ENCODE measurements around the gene DNAJB1.
"Not testable (repeated sequence)": the region's sequence is repeated elsewhere in the genome, so short reads cannot be mapped to it uniquely, and the experiment has no call there.

The DNAJB1 gene

DNA sequence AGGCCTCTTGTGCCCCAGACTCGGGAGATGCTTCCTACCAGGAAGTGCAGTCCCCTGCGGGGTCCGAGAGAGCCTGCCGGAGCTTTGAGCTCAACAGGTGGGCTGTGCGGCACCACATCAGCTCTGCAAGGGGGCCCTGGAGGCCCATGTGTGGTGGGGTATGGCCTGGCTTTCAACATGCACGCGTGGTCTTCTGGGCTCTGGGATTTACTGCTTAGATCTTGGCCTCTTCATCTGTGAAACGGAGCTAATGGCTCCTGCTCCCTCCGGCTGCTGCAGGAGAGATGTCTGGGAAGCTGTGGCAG, 35.7 kb upstream of the DNAJB1 start:
- FAIRE-seq (no peak), DNase-seq (ENCODE audit: extremely low spot score, insufficient read length, low read depth) (no peak)

DNA sequence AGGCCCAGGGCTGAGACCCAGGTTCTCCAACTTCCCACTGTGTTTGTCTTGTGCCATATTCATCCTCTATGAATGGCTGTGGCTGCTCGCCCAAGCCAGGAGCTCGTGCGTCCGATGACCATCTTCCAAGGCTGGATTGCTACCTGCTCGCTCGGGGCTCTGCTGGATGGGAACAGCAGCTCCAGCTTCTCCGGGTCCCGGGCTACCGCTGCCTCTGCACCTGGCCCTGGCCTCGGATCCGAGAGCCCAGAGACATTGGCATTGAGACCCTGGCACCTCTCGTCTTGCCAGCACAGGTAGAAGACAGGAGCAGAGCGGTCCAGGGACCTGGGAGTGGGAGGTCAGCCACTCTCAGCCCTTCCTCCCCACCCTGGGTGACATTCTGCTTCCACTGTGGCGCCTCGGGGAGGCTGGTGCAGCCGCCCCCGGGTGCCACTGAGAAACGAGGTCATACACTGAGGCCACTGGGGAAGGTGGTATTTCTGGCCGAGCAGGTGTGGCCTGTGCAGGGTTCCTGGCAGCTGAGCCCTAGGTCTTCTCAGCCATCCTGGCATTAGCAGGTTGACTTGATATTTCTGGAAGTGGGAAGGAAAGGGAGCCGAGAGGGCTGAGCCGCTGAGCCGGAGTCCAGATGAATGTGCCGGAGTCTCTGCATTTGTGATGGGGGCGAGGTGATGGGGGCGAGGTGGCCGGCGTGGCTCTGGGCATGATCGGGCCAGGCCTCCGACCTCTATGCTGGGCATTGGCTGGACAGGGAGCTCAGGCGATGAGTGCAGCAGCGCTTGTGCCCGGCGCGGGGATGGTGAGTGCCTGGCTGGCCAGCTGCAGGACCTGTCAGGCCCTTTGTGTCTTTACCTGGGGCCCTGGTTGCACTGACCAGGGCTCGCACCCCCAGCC, 35.1 kb upstream of the DNAJB1 start:
- DNase-seq (ENCODE audit: extremely low spot score, insufficient read length, low read depth) (no peak), FAIRE-seq (no peak)

DNA sequence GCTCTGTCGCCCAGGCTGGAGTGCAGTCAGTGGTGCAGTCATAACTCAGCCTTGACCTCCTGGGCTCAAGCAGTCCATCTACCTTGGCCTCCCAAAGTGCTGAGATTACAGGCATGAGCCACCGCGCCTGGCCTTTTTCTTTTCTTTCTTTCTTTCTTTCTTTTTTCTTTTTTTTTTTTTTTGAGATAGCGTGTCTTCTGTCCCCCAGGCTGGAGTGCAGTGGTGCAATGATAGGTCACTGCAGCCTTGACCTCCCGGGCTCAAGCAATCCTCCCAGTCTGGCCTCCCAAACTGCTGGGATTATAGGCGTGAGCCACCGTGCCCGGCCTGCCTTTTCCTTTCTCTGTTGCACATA, 33.8 kb upstream of the DNAJB1 start:
- not testable (repeated sequence) for DNase-seq (ENCODE audit: extremely low spot score, insufficient read length, low read depth); FAIRE-seq

DNA sequence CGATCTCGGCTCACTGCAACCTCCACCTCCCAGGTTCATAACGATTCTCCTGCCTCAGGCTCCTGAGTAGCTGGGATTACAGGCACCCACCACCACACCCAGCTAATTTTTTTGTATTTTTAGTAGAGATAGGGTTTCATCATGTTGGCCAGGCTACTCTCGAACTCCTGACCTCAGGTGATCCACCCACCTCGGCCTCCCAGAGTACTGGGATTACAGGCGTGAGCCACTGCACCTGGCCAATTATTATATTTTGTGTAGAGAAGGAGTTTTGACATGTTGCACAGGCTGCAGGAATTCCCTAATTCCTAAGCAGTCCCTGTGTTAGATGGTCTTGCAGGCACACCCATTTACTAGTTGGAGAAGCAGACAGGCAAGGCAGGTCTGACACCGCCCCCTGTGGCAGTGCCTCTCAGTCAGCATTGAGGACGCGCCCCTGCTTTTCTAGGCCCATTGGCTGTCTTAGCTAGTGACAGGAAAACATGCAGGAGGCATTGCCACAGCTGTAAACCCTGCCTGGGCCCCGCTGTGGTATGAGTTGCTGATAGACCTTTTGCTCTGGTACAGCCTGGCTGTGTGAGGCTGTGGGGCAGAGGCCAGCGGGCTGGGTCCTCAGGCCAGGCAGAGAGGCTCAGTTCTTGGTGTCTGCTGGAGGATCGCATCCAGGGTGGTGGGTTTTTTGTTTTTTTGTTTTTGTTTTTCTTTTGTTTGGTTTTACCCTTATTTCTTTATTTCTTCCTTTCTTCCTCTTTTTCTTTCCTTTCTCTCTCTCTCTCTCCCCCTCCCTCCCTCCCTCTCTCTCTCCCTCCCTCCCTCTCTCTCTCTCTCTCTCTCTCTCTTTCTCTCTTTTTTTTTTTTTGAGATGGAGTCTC, 33.2 kb upstream of the DNAJB1 start:
- DNase-seq (ENCODE audit: extremely low spot score, insufficient read length, low read depth); FAIRE-seq: not testable (repeated sequence)

DNA sequence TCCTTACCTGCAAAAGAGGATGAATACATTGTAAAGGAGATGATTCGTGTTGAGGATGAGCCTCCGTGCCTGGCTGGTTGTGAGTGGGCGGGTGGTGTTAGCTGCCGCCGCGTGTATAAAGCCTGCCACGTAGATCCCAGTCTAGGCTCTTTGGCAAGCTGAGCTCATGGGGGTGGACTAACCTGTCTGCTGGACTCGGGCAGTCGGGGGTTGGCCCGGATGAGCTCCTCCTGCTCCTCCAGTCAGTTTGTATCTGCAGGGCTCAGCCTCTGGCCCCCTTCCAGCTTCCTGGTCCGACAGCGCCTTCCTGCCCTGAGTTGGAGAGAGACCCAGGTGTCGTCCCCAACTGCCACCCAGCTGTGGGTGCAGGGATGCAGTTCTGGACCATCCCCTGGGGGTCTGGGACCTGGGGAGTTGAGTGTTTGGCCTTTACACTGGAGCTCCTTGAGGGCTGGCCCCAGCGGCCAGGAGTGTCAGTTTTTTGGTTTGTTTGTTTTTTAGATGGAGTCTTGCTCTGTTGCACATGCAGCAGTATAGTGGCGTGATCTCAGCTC, 32.1 kb upstream of the DNAJB1 start:
- FAIRE-seq: no peak
- DNase-seq (ENCODE audit: extremely low spot score, insufficient read length, low read depth): no peak

DNA sequence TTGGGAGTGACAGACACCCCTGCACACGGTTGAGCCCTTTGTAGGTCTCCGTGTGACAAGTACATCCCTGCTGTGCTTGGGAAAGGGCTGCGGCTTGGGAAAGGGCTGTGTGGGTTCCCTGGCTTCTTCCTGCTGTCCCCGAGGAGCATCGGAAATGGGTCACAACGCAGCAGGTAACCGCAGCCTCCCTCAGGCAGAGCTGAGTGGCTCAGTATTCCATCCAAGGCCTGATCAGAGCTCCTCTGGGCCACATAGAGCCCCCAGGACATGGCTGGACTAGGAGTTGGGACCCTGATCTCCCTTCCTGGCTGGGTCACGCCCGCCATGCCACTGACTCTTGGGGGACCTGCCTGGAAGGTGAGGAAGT, 27.5 kb upstream of the DNAJB1 start:
- no peak for DNase-seq (ENCODE audit: extremely low spot score, insufficient read length, low read depth)
- FAIRE-seq: no peak

DNA sequence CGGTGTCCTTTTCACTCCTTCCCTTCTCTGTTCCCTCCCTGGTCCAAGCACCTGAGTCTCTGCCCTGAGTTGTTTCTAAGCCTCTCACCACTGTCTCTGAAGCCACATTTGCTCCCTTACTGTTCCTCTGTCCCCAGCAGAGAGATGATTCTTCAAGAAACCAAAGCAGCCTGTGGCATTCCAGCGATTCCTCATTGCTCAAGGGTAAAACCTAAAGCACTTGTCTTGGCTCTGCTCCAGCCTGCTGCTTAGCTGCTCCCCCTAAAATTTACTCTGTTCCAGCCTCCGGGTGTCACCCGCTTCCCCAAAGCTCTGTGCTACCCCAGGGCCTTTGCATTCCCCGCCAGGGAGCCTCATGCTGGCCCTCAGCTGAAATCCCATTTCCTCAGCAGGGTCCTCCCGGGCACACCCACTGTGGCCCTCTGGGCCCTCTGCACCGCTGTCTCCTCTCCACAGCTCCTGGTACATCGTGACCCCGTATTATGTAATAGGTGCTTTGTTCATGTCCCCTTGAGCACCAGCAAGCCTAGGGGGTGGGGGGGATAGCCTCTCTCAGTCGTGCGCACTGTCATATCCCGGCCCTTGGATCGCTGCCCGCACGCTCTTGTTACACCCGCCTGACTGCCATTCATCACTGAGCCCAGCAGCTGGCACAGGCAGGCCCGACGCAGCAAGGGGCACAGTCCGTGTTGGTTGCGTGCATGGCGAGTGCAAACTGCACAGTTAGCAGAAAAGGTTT, 26.9 kb upstream of the DNAJB1 start:
- DNase-seq (ENCODE audit: extremely low spot score, insufficient read length, low read depth) (no peak), FAIRE-seq (no peak)

DNA sequence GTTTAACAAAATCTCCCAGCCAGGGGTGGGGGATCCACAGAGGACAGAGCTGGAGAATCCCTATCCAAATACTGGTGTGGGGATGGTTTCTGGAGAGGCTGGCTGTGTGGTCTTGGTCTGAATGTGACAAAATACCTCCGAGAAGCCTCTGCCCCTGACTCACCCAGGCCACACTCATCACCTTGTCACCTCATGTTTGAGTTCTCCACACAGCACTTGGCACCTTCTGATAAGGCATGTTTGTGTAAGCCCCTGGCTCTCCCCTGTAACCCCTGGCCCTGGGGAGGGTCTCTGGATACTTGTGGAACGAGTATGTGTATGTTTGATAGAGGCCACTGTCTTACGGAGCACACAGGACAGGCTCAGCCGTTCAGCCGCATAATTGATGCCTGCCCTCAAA, 25.9 kb upstream of the DNAJB1 start:
- no peak for FAIRE-seq

DNA sequence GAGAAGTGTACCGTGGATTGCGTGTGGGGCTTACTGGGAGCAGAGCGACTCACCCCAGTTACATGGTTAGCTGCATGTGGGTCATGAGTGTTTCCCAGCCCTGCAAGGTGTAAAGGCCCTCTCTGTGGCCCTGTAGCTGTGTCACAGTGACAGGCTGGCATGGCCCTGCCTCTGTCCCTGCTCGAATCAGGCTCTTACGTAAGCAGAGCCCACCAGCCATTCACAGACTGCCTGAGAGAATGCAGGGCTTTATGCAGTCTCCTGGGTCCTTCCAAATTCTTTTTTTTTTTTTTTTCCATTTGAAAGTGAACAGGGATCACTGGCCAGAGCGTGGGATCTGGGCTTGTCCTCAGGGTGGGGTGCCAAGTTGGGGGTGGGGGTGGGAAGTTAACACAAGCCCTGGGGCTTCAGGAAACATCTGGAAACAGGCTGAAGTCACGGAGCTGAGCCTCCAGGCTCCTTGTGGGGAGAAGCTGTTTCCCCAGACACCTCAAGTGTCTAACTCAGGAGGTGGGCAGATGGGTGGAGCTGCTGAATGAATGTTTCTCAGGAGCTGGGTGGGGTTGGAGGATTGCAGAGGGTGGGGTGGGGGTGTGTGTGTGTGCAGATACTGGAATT, 24.6 kb upstream of the DNAJB1 start:
- DNase-seq (ENCODE audit: extremely low spot score, insufficient read length, low read depth) (no peak), FAIRE-seq (no peak)

More for the DNA sequence above, 25.9 kb upstream of the DNAJB1 start:
- DNase-seq (ENCODE audit: extremely low spot score, insufficient read length, low read depth): no peak

DNA sequence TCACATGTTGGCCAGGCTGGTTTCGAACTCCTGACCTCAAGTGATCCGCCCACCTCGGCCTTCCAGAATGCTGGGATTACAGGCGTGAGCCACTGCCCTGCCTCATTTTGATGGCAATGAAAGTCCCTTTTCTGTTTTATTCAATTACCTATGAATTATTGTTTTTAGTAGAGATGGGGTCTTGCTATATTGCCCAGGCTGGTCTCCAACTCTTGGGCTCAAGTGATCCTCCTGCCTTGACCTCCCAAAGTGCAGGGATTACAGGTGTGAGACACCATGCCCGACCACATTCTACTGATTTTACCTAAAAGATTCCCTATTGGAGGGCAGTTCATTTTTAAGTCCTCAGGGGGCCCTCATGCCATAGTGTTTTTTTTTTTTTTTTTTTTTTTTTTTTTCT, 23.8 kb upstream of the DNAJB1 start:
- not testable (repeated sequence) for DNase-seq (ENCODE audit: extremely low spot score, insufficient read length, low read depth); FAIRE-seq

DNA sequence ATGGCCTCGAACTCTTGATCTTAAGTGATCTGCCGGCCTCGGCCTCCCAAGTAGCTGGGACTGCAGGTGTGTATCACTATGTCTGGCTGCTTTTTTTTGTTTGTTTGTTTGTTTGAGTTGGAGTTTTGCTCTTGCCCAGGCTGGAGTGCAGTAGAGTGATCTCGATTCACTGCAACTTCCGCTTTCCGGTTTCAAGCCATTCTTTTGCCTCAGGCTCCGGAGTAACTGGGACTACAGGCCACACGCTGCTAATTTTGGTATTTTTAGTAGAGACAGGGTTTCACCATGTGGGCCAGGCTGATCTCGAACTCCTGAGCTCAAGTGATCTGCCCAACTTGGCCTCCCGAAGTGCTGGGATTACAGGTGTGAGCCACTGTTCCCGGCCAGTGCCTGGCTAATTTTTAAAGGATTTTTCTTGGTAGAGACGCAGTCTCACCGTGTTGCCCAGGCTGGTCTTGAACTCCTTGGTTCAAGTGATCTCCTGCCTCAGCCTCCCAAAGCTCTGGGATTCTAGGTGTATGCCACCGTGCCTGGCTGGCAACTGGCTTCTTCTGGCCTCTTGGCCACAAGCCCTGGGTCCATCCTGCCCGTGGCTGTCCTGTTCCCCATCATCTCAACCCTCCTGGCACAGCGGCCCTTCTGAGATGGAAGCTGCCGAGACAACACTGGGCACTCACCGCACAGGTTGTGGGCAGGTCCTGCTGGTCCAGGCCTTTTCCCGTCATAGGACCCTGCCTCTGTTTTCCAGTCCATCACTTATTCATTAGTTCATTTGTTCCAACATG, 22.7 kb upstream of the DNAJB1 start:
- DNase-seq (ENCODE audit: extremely low spot score, insufficient read length, low read depth) (no peak), FAIRE-seq (no peak)

DNA sequence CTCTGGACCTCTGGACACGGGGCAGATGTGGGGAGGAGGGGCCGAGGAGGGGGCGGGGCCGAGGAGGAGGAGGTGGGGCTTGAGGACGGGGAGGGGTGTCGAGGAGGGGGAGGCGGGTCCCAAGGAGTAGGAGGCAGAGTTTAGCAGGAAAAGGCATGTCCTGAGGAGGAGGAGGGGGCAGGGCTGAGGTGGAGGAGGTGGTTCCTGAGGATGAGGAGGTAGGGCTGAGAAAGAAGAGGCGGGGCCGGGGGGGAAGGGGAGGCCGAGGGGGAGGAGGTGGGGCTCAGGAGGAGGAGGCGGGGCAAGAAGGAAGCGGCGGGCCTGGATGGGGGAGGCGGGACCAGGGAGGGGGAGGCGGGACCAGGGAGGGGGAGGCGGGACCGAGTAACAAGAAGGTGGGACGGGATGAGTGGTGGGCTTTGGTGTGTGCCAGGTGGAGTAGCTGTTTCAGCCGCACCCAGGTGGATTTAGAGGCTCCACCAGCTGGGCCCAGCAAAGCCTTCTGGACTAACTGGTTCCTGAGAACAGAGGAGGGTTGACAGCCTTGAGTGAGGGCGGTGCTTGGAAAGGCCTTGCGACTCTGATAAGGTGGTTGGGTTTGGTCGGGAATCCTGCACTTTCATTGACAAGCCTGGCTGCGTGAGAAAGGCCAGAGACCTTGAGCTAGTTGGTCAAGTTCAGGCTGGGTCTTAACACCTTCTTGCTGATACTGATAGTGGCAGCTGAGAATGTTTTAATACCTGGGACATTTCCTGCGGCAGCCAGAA, 18.9 kb upstream of the DNAJB1 start:
- DNase-seq (ENCODE audit: extremely low spot score, insufficient read length, low read depth) (no peak), FAIRE-seq (no peak)

DNA sequence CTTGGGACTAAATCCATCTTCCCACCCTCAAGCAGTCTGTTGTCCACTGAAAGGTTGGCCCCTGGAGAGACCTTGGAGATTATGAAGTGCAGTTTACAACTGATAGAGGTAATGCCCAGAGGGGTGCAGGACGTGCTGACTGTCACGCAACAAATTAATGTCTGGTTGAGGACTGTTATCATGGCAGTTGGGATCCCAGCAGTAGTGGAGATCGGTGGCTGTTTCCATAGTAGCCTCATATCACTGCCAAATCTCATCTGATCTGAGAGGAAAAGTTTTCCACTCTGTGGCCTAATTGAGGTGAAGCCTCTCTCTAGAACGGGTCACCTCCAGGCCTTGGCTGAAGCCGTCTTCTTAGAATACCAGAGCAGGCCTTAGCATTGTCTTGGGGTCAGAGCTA, 15.3 kb upstream of the DNAJB1 start:
- FAIRE-seq (no peak), DNase-seq (ENCODE audit: extremely low spot score, insufficient read length, low read depth) (no peak)

DNA sequence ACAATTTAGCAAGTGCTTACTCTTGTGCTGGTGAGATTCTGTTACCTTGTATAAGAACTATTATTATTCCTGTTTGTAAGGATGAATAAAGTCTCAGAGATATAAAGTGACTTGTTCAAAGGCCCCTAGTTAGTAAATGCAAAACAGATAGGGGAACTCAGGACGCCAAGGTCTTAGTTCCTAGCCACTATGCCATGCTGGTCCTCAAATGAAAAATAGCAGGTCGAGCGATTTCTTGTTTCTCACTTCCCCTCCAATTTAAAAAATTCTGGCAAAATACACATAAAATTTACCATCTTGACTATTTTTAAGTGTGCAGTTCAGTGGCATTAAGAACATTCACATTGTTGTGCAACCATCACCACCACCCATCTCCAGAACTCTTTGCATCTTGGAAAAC, 12.3 kb upstream of the DNAJB1 start:
- no peak for DNase-seq (ENCODE audit: extremely low spot score, insufficient read length, low read depth)
- FAIRE-seq: no peak

DNA sequence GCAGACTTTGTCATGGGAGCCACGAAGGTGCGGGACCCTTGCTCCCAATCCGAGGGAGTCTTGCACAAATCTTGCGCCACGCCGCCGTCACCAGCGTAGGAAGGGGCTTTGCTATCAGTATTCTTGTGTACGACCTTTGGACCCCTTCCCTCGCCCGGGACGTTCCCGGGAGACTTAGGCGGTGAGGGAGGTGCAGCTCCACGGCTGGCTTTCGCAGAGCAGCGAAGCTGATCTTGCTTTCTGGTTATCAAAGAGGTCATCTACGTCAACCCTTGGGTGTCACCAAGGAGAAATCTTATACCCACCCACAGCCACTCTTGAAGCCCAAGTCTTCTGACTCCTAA, 11.8 kb upstream of the DNAJB1 start:
- DNase-seq (ENCODE audit: extremely low spot score, insufficient read length, low read depth): no peak
- no peak for FAIRE-seq

DNA sequence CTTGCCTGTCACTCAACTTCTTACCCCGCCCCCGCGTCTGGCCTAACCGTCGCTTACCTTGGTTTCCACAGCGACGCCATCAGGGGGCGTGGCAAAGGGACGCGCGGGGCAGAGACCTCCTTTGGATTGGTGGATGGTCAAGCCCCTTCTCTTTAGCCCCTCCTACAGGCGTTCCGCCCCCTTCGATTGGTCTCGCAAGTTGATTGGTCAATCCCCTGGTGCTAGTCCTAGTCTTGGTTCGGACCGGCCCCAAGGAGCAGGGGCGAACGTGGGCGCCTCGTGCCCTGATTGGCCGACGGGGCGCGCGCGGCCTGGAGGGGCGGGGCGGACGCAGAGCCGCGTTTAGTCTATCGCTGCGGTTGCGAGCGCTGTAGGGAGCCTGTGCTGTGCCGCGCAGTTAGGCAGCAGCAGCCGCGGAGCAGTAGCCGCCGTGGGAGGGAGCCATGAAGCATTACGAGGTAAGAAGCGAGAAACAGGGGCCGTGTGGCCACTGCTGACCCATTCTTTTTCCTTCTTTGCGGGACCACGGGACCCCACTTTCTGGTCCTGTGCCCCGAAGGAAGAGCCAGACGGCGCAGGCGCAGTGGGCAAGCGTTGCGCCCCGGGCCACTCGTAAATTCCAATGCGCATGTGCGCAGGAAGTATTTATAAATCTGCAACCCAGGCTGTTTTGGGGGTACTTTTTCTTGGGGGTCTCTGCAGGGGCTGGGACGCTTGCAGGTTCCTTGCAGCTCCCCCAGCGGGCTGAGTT, 11.2 kb upstream of the DNAJB1 start, which contains the start of gene TECR:
Gene TECR, plus strand, starts transcription at position 341 of the 751 bp plus-strand sequence. Its CDS starts 103 bp downstream, at position 444.
- FAIRE-seq: peak; percentile 99

DNA sequence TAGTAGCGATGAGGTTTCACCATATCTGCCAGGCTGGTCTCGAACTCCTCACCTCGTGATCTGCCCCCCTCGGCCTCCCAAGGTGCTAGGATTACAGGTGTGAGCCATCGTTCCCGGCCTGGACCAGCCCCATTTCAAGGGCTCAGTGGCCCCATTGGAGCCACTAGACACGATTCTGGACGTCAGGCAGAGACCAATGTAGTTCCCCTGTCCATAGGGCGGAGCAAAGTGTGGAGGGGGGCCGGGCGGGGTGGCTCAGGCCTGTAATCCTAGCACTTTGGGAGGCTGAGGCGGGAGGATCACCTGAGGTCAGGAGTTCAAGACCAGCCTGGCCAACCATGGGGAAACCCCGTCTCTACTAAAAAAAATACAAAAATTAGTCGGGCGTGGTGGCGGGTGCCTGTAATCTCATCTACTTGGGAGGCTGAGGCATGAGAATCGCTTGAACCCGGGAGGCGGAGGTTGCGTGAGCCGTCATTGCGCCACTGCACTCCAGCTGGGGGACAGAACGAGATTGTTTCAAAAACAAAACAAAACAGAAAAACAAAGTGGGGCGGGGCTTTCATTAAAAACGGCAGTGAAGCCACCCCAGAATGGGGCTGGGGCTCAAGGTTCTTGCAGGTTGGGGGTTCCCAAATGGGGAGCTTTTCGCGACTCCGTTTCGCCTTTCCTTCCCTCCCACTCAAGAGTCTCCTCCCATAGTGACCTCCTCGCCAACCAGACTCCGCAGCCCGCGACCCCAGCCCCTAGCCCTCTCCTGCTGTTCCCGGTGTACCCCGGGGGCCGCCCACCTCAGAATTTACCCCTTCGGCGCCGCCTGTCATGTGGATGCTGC, 10.4 kb upstream of the DNAJB1 start:
- no peak for DNase-seq (ENCODE audit: extremely low spot score, insufficient read length, low read depth)
- FAIRE-seq: no peak

More for the DNA sequence above, 11.2 kb upstream of the DNAJB1 start, which contains the start of gene TECR:
- peak; percentile 90 for DNase-seq (ENCODE audit: extremely low spot score, insufficient read length, low read depth)
